GM19438 (cell line): Measurements from ENCODE around the gene ZNRD2.

ENCODE experiments used
- ATAC-seq: cut with Tn5 transposase; IDR thresholded peaks from one replicate; pipeline ENCODE4 v1.9.1; 2021; ENCODE audit warnings: low read depth; ENCODE audit not compliant: unreplicated experiment

Gene ZNRD2

DNA sequence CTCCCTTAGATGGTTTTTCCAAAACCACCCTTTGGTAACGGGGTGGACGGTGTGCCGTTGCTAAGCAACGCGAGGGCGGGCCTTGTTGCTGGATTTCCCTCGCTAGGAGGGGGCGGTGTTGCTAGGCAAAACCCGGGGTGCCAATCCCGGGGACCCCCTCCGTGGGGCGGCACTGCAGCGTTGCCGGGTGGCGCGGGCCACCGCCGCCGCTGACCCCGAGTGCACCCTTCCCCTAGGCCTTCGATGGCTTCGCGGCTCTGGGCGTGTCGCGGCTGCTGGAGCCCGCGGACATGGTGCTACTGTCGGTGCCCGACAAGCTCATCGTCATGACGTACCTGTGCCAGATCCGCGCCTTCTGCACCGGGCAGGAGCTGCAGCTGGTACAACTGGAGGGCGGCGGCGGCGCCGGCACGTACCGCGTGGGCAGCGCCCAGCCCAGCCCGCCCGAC is 14.5 kb downstream of the ZNRD2 start:
- no peak for ATAC-seq

GRCh38 chr11:65585396-65586246 is 15.3 kb downstream of the ZNRD2 start:
- no peak for ATAC-seq

DNA sequence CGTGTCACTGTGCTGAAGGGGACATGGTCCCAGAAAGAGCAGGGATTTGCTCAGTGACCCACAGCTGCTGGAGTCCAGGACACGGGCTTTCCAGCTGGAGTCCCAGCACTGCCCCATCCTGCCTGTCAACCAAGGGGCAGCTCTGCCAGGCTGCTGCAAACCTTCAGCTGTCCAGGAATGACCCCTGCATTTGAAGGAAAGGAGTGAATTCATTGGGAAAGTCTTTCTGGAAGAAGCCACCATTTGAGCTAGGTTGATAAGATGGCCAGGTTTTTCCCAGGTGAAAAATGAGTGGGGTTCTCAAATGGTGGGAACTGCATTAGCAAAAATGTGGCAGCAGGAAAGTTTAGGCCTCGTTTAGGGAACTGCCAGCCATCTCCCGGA is 16.0 kb downstream of the ZNRD2 start:
- ATAC-seq, result no peak

GRCh38 chr11:65586676-65587075 is 16.4 kb downstream of the ZNRD2 start:
- ATAC-seq, result no peak

DNA sequence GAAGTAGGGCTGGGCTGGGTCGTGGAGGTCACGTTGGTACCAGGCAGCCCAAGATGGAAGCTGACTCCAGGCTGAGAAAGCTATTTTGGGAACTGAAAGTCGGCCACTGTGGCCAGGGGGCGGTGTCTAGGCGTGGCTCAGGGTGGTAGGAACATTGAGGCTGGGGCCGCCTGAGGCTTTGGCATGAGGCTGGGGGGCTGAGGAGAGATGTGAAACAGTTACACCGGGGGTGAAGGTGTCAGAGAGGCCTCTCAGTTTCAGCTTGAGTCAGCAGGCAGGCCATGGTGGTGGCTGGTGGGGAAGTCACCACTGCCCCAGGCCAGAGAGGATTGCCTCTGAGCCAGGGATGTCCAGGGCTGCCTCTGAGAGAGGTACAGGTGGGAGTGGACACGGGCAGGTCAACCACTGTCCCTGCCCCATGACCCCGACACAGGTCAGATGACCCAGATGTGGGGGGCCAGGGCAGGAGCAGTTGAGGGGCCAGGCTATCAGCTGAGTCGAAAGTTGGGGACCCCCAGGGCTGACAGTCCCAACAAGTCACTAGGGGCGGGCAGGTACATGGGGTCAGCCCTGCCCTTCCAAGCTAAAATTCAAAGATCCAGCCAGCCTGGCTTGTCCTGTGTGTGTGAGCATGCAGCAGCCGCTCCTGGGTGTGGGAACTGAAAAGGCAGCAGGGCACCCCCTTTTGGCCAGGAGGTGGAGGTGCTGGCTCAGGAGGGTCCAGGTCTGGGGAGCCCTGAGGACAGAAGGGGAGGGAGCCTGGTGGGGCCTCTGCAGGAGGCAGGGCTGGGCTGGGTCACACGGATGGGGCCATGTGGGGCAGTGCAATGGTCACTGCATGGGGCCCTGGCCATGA is 18.1 kb downstream of the ZNRD2 start:
- peak; percentile 79 for ATAC-seq

- ATAC-seq, result no peak
Observed at GRCh38 chr11:65589444-65590239, 19.4 kb downstream of the ZNRD2 start.

- no peak for ATAC-seq
Observed at GRCh38 chr11:65590240-65590738, 20.0 kb downstream of the ZNRD2 start.

DNA sequence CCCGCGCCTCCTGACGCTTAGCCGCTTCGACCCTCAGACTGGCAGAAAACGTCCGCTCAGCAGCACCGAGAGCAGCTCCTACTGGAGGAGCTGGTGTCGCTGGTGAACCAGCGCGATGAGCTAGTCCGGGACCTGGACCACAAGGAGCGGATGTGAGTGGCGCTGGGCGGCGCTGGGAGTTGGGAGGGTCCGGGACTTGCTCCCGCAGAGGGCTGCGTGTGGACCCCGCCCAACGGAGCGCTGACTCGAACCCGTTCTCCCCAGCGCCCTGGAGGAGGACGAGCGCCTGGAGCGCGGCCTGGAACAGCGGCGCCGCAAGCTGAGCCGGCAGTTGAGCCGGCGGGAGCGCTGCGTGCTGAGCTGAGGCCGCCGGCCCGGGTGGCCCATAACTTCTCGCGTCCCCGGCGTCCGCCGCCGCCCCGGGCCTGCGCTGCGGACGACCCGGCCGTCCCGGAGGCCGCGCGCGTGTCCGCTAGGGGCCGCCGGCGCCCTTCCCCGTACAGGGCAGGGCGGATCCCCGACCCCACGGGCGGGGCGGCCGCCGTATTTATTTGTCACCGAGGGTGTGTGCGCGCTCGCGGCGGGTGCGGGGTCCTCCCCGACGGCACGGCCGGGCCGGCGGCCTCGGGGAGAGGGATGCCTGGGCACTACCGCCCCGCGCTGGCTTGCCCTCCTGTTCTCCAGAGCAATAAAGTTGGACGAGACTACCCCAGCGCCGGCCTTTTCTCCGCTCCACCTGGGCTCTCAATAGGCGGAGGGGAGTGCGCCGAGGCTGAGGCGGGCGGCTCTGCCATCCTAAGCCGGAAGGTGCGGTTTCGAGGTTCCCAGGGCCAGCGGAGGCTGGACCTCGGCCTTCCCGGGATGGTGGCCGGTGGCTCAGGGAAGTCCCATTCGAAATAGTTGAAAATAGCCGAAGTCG is 21.9 kb downstream of the ZNRD2 start:
- ATAC-seq, result no peak

GRCh38 chr11:65592858-65593517 is 22.7 kb downstream of the ZNRD2 start:
- no peak for ATAC-seq

DNA sequence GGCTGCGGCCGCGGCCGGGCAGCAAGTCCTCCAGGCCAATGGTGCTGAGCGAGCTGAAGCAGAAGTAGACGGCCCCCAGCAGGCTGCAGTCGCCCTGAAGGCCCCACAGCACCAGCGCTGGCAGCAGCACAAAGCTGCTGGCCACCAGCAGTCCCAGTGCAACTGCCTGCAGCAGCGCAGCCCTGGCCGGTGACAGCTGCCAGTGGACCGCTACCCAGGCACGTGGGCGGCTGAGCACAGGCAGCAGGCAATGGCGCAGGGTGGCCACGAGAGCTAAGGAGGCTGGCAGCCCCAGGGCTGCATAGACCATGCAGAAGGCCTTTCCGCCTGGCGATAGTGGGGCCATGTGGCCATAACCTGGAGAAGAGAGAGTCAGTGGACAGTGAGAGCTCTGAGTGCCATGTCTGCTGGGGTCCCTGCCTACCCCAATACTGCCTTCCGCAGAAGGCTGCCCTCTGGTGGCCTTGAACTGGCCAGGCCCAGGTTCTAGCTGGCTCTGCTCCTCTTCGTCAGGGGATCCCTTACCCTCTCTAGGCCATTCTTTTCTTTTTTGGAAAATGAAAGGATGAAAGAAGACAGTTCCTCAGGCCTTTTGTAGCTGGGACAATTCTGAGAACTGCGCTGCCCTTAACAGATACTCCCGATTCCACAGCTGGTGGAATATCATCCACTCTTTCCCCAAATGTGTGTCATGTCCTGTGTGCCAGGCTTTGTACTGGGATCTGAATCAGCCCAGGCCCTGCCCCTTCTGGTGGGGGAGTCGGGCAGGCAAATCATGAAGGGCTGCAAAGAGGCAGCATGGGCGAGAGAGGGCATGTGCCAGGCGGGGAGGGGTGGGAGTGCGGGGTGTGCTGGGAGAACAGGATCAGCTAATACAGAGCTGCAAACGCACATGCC is 23.5 kb downstream of the ZNRD2 start:
- ATAC-seq, result no peak

- no peak for ATAC-seq
Observed at GRCh38 chr11:65595131-65595530, 24.9 kb downstream of the ZNRD2 start.

- ATAC-seq, result no peak
Observed at GRCh38 chr11:65595543-65596281, 25.4 kb downstream of the ZNRD2 start, which contains the start of gene KCNK7. TSS of gene KCNK7 (minus strand) at chr11:65595800. CDS start at chr11:65595772, 28 bp downstream.

GRCh38 chr11:65596520-65596919 is 26.2 kb downstream of the ZNRD2 start:
- ATAC-seq, result no peak

DNA sequence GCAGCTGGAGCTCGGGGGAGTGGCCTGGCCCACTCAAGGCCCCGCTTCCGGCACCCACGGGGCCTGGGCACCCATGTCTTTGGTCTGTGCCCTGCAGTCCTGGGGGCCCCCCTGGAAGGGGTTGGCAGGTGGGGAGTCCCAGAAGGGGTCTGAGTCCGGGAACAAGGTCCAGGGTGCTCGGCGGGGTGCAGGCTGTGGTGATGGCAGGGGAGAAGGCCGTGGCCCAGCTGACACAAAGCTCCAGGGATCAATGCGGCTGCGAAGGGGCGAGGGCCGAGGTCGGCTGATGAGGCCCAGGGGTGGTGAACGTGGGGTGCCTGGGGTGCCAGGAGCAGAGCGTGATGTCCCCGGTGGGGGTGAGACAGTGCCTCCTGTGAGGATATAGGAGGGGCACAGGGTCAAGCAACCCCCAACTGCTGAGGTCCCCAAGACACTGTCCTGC is 28.0 kb downstream of the ZNRD2 start:
- ATAC-seq, result no peak

GRCh38 chr11:65599216-65599954 is 29.1 kb downstream of the ZNRD2 start:
- ATAC-seq, result no peak

DNA sequence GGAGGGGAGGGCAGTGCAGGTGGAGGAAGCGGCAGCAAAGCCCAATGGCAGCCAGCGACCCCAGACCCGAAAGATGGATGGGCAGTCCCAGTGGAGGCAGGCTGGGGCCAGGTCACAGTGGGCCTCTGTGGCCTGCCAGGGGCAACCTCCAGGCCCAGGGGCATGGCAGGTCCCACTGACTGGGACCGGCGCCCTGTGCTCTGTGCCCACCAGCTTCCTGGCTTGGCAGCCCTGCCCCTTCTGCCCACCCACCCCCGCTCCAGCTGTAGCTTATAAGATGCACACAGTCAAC is 29.6 kb downstream of the ZNRD2 start:
- no peak for ATAC-seq

DNA sequence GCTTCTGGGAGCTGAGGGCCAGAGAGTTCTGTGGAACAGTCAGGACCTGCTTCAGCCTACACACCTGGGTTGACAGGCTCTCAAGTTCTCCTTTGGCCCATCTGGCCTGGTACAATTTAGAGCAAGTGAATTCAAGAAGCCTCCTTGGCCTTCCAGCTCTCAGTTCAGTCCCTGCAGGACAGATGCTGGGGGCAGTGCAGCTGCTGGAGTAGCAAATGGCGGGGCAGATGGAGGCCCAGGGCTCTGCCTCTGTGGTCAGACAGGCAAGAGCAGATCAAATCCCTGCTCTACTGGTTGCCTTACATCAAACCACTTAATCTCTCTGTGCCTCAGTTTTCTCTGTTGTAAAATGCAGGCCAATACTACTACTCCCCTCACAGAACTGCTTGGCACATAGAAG is 34.0 kb downstream of the ZNRD2 start:
- no peak for ATAC-seq
